ENCODE data around the gene ACKR4. TPM values are rescaled to one million over a fixed set of nuclear protein-coding genes. Genes with fewer than 3 reads are reported as not detected.
"Not testable (repeated sequence)": the region's sequence is repeated elsewhere in the genome, so short reads cannot be mapped to it uniquely, and the experiment has no call there.

The ACKR4 gene
- total and polyA plus RNA-seq, 2 of the 8 experiments (the other 6 are each of a cell fraction or from before 2014, with no cell fraction given): not detected

GRCh38 chr3:132641427-132641826 is 44.4 kb downstream of the ACKR4 start:
- H2BK5ac ChIP-seq (ENCODE audit: low read depth, low read length); H3K79me2 ChIP-seq (ENCODE audit: control insufficient read depth in 1 of 2, insufficient read depth in 2 of 2, low read length in 2 of 2); H2BK12ac ChIP-seq (ENCODE audit: low read depth, low read length); H3K79me1 ChIP-seq (ENCODE audit: low read depth, low read length); H4K5ac ChIP-seq (ENCODE audit: insufficient read length, low read depth, low read length); POLR2A ChIA-PET (ENCODE audit: partially characterized antibody); H2BK120ac ChIP-seq (replicated peaks; ENCODE audit: low read depth, low read length); H4K91ac ChIP-seq (replicated peaks; ENCODE audit: insufficient read length, low read length); H2AK5ac ChIP-seq (ENCODE audit: low read depth, low read length); H3K9me3 ChIP-seq (ENCODE audit: insufficient read depth in 2 of 2, low read depth in 1 of 2, low read length in 1 of 2); H3K18ac ChIP-seq (ENCODE audit: extremely low read depth, low read length); H2AFZ ChIP-seq (ENCODE audit: low read length); H3K23me2 ChIP-seq (ENCODE audit: low read depth, low read length); H3K4me1 ChIP-seq (replicated peaks in 1 of 4; ENCODE audit: control insufficient read depth in 3 of 4, insufficient read depth in 4 of 4, low read length in 3 of 4); H3K56ac ChIP-seq (replicated peaks; ENCODE audit: insufficient read length, low read depth, low read length); H3K14ac ChIP-seq (ENCODE audit: insufficient read length); H3K4me3 ChIP-seq (ENCODE audit: extremely low read depth in 1 of 4, insufficient read depth in 2 of 4, low read depth in 3 of 4, low read length in 4 of 4); H3K23ac ChIP-seq (ENCODE audit: insufficient read length); H3K27ac ChIP-seq (ENCODE audit: low read depth, low read length); FAIRE-seq; H2BK15ac ChIP-seq (ENCODE audit: low read length); H4K20me1 ChIP-seq (replicated peaks in 1 of 2; ENCODE audit: control insufficient read depth in 1 of 2, insufficient read depth in 2 of 2, low read length in 2 of 2); H3K9ac ChIP-seq (replicated peaks in 1 of 4; ENCODE audit: extremely low read depth in 1 of 4, low read depth in 3 of 4, low read length in 3 of 4); DNase-seq (ENCODE audit: low read depth in 1 of 2, low spot score in 2 of 2); H3K36me3 ChIP-seq (ENCODE audit: control insufficient read depth in 2 of 4, insufficient read depth in 4 of 4, low read length in 3 of 4); H3K4ac ChIP-seq (replicated peaks; ENCODE audit: insufficient read length, low read depth, low read length); H4K8ac ChIP-seq (ENCODE audit: extremely low read depth, insufficient read depth, low read length); H3K27me3 ChIP-seq (replicated peaks in 1 of 4; ENCODE audit: control insufficient read depth in 3 of 4, extremely low read depth in 1 of 4, insufficient read depth in 3 of 4, low read length in 3 of 4); H3K4me2 ChIP-seq (ENCODE audit: insufficient read depth in 1 of 2, low read depth in 2 of 2, low read length in 2 of 2); H2BK20ac ChIP-seq (ENCODE audit: low read length): not testable (repeated sequence)
- 100% methylated on average over 2 of the region's 2 CpGs; no CpG with 5 or more reads in 1 of the 2 experiments for WGBS, 2 experiments (ENCODE audit: extremely low coverage in 1 of 2, insufficient coverage in 1 of 2, insufficient read length in 1 of 2, insufficient replicate concordance in 2 of 2, low coverage in 1 of 2, low lambda C conversion rate in 2 of 2, missing lambda C conversion rate in 1 of 2)
- CTCF ChIA-PET (ENCODE audit: partially characterized antibody): interaction anchor here (0.7 to 6.7 kb wide), 17 partner anchors 10 to 155 kb away, joined by 3 to 163 read pairs (median 4); no protein-coding TSS in a partner anchor
